ENCODE measurements around the gene EPX.
A peak's percentile ranks its signal among the peaks of the same experiment; 100 is the strongest.

Gene EPX

DNA sequence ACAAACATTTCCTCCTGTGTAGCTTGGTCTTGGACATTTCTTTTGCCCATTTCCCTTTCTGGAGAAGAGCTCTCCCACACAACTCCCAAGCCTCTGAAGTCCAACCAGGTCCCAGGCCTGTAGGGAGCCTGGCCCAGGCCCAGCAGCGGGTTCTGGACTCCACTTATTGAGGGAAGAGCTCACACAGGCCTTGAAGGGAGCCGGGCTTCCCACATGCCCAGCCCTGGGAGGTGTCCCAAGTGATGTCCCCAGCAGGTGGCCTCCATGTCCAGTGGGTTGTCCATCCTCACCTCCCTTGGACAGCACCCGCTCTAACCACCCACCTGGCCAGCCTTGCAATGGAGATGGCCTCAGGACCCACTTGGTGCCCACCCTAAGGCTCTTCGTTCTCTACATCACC lies 5.9 kb upstream of the EPX start:
- no peak for DNase-seq (ENCODE audit: low read depth, low spot score)

- no peak for DNase-seq (ENCODE audit: low read depth, low spot score)
Observed at GRCh38 chr17:58187063-58187462, 5.5 kb upstream of the EPX start.

DNA sequence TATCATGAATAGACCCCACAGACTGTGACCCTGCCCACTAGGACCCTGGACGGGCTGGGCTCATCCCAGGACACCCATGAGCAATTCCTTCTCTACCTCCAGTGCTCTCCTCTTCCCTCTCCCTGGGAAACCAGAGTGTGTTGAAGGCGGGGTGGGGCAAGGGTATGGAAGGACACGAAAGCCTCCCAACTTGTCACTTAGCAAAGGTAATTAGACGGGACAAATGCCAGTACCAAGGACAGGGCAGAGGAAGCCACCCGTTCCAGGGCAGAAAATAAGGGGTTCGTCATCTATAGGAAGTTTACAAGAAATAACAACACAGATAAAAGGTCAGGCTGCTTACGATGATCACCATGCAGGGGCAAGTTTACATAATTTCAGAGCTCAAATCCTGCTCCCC lies 4.9 kb upstream of the EPX start:
- no peak for DNase-seq (ENCODE audit: low read depth, low spot score)

DNA sequence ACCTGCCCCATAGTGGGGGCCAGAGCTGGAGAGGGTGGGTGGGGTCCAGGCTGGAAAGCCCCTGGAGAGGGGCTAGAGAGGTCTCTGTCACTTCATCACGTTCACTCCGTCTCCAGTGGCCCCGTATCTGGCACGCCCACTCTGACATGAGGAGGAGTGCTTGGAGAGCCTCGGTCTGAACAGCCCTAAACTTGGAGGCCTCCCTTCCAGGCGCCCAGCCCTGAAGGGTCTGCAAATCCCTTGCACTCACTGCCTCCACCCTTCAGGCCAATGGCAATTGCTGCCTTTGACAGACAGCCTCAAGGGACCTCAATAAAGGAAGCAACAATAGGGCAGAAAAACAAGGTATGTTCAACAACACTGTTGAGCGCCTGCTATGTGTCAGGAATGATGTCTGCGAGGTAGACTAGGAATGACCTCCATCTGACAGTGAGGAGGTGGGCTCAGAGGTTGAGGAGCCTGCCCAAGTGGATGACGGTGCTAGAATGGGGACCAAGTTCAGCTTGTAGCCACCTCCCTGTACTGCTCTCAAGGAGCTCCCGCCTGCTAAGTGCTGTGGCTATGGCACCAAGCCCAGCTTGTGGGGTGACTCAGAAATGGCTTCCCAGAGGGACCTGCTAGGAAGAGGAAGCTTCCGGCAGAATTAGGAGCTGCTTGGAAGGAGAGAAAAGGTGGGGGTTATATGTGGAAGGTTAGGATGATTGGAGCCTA lies 2.9 kb upstream of the EPX start:
- no peak for DNase-seq (ENCODE audit: low read depth, low spot score)

GRCh38 chr17:58191241-58191896 lies 1.2 kb upstream of the EPX start:
- DNase-seq (ENCODE audit: low read depth, low spot score), result no peak

- peak; percentile 11 for DNase-seq (ENCODE audit: low read depth, low spot score)
Observed at GRCh38 chr17:58193641-58194255, 1.2 kb downstream of the EPX start.

GRCh38 chr17:58195518-58196123 lies 3.1 kb downstream of the EPX start:
- no peak for DNase-seq (ENCODE audit: low read depth, low spot score)

GRCh38 chr17:58196610-58197009 lies 4.1 kb downstream of the EPX start:
- no peak for DNase-seq (ENCODE audit: low read depth, low spot score)

GRCh38 chr17:58200024-58200633 lies 7.6 kb downstream of the EPX start:
- DNase-seq (ENCODE audit: low read depth, low spot score), result peak; percentile 84

- DNase-seq (ENCODE audit: low read depth, low spot score), result no peak
Observed at GRCh38 chr17:58202859-58203258, 10.3 kb downstream of the EPX start.

- no peak for DNase-seq (ENCODE audit: low read depth, low spot score)
Observed at GRCh38 chr17:58204796-58205195, 12.3 kb downstream of the EPX start.

GRCh38 chr17:58205936-58206335 lies 13.4 kb downstream of the EPX start:
- DNase-seq (ENCODE audit: low read depth, low spot score), result no peak

DNA sequence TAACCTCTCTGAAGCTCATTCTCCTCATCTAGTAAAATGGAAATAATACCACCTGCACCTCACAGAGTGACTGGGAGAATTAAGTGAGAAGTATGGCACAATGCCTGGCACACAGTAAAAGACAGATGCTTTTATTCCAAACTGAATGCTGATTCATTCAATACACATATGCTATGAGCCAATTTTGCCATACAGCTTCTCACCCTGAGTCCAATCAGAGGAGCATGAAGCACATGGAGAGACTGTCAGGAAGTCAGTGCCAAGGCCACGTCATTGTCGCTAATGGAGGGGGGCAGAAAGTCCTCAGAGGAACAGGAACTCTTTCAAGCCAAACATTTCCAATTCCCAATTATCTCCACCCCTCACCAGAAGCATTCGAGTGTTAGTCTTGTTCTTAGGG lies 14.9 kb downstream of the EPX start:
- no peak for DNase-seq (ENCODE audit: low read depth, low spot score)

GRCh38 chr17:58208344-58208743 lies 15.8 kb downstream of the EPX start:
- no peak for DNase-seq (ENCODE audit: low read depth, low spot score)

DNA sequence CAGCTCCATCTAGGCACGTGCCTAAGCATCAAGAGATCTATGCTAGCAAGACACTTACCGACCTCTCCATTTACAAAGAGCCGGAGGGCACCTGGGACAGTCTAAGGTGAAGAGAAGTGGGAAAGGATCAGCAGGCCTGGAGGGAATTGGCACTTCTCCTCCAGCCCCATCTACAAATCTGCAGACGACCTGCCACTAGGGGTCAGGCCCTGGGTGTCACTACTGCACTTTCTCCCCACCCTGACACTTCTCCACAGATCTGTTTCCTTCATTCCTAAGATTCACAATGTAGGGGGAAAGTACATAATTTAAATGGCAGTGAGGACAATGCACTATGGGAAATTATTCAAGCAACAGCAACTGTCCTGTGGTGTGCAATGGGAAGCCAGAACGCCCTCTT lies 18.4 kb downstream of the EPX start:
- DNase-seq (ENCODE audit: low read depth, low spot score), result no peak

GRCh38 chr17:58215685-58216084 lies 23.2 kb downstream of the EPX start:
- no peak for DNase-seq (ENCODE audit: low read depth, low spot score)

- DNase-seq (ENCODE audit: low read depth, low spot score), result no peak
Observed at GRCh38 chr17:58217766-58218165, 25.2 kb downstream of the EPX start.

GRCh38 chr17:58219007-58219788 lies 26.7 kb downstream of the EPX start, which contains the start of gene MKS1:
Gene MKS1 (minus strand): TSS chr17:58219255. CDS start chr17:58219230, 25 bp downstream.
- DNase-seq (ENCODE audit: low read depth, low spot score), result peak; percentile 97

- no peak for DNase-seq (ENCODE audit: low read depth, low spot score)
Observed at GRCh38 chr17:58219789-58220183, 27.3 kb downstream of the EPX start.

DNA sequence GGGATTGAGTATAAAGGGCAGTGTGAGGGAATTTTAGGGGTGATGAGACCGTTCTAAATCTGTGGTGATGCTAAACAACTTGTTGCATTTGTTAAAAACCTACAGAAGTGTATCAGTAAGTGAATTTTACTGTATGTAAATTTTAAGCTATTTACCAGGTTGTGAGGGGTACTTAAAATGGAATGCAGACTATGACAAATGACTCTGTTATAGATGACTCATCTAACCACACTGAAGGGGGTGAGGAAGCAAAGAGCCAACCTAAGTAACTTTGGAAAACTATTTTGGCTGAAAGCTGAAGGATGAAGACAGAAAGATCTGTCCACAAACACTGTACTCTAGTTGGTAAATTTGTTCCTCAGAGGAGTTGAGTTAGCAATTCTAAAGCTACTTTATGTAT lies 31.8 kb downstream of the EPX start:
- DNase-seq (ENCODE audit: low read depth, low spot score), result no peak

- DNase-seq (ENCODE audit: low read depth, low spot score), result no peak
Observed at GRCh38 chr17:58227733-58228132, 35.2 kb downstream of the EPX start.

Data from ELF-1 (cell line).